Measurements from ENCODE around the gene CEP41.

CEP41 gene

DNA sequence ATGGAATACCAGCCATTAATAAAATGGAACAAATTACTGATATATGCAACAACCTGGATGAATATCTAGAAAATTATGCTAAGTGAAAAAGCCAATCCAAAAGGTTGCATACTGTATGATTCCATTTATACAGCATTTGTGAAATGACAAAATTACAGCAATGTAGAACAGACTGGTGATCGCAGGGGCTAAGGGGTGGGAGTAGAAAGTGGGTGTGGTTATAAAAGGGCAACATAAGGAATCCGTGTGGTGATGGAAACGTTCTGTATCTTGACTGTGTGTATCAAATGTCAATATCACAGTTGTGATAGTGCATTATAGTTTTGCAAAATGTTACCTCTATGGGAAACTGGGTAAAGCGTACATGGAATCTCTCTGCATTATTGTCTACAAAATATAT lies 15.0 kb downstream of the CEP41 start:
- in situ Hi-C loops (cut with MboI; ENCODE audit: low pct_unique_long_range_greater_than_20kb, low sequenced_read_pairs): no loop called here
- DNase-seq: no peak

DNA sequence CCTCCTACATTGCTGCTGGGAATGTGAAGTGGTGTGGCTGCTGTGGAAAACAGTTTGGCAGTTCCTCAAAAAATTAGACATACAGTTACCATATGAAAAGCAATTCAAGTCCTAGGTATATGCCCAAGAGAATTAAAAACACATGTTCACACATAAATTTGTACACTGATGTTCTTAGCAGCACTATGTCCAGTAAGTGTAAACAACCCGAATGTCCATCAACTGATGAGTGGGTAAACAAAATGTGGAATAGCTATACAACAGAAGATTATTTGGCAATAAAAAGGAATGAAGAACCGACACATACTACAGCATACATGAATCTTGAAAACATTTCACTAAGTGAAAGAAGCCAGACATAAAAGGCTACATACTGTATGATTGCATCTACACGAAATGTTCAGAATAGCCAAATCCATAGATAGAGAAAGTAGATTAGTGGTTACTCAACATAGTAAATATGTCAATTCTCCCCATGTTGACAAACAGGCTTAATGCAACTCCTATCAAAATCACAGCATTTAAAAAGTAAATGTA lies 17.2 kb downstream of the CEP41 start:
- no peak for DNase-seq

DNA sequence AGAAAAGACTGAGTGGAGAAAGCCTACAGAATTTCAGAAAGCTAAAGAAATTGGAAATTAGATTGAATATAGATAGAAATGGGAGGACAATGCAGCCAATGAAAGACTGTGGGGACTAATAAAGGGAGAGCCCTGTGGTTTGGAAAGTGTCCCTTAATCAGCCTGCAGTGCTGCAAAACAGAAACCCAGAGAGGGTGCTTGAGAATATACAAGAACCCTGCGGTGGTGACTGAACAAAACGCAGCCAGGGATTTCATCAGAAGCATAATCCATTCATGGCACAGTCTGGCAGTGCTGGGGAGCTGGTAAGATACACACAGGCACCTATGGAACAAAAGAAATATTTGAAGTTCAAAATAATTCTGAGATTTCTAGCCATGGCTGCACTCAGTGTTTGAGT lies 19.1 kb downstream of the CEP41 start:
- in situ Hi-C loops (cut with MboI; ENCODE audit: low pct_unique_long_range_greater_than_20kb, low sequenced_read_pairs): no loop called here
- DNase-seq: no peak

More for the DNA sequence above, 17.2 kb downstream of the CEP41 start:
- in situ Hi-C loops (cut with MboI; ENCODE audit: low pct_unique_long_range_greater_than_20kb, low sequenced_read_pairs): no loop called here

DNA sequence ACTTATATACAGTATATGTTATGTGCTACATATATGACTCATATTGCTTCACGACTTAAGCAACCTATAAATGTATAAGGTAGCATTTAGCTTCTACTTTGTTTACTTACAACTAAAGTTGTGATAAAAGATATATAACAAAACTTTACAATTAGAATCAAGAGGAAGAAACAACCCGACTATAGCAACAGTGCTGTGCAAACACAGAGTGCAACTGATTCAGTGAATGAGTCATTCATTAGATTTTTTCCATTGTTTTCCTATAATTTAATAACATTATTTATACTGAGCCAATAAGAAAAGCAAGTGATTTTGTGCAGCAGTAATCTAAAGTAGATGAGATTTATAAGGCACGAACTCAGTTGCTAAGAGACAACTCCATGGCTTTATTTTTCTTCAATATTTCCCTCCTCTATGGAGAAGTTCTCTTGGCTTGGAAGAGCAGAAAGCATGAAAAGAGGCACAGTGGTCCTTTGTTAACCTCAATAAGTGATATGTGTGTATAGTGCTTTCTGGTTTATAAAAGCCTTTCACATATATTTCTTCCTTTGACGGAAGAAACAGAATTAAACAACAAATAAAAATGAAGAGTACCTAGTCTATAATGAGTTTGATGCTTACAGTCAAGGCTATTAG lies 19.8 kb downstream of the CEP41 start:
- in situ Hi-C loops (cut with MboI; ENCODE audit: low pct_unique_long_range_greater_than_20kb, low sequenced_read_pairs): no loop called here
- no peak for DNase-seq

DNA sequence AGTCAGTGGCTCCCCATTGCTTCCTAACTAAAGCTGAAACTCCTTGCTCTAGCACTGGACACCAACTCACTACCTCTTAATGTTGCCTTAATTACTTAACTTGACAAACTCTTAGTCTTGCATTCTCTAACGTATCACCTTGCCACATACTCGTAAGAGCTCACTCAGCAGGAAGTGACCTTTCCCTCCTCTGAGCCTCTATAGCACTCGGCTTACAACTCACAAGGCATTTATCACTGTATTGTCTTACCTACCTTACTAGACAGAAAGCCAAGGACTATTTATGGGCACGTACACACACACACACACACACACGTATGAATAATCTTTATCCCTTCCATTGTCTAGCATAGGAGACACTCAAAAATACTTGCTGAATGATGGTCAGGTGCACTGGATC lies 21.2 kb downstream of the CEP41 start:
- DNase-seq: no peak
- in situ Hi-C loops (cut with MboI; ENCODE audit: low pct_unique_long_range_greater_than_20kb, low sequenced_read_pairs): no loop called here

DNA sequence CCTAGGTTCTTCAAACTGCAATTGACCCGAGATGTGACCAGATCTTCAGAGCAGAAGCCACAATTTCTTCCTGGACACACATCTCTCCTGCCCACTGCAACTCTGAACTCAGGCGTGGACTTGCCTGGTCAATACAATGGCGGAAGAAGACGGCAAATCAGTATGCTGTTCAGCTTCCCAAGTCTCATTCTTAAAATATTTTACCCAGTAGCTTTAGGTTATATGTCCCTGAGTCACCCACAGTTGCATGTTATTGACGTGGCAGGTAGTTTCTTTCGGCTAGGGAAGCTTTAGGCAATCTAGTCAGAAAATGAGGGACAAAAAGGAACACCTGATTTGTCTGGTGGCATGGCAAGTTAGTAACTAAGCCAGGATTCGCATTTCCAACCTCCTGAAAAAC lies 22.5 kb downstream of the CEP41 start:
- DNase-seq: no peak
- in situ Hi-C loops (cut with MboI; ENCODE audit: low pct_unique_long_range_greater_than_20kb, low sequenced_read_pairs): no loop called here

DNA sequence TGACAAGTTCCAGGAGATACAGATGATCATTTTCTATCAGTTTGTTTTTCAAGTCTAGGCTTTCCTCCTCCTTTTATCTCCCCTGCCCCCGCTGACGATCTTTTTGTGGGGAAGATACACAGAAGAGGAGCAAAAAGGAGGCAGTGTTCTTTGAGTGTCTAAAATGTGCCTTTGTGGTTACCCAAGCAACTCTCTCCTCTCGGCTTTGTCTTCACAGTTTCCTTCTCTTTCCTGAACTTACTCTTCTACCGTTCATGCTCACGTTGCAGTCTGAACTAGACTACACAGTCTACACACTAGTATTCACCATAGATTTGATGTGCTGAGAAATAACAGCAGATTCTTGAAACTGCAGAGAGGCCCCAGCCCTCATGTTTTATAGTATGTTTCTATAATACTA lies 23.6 kb downstream of the CEP41 start:
- peak; percentile 67 for DNase-seq
- in situ Hi-C loops (cut with MboI; ENCODE audit: low pct_unique_long_range_greater_than_20kb, low sequenced_read_pairs): no loop called here

DNA sequence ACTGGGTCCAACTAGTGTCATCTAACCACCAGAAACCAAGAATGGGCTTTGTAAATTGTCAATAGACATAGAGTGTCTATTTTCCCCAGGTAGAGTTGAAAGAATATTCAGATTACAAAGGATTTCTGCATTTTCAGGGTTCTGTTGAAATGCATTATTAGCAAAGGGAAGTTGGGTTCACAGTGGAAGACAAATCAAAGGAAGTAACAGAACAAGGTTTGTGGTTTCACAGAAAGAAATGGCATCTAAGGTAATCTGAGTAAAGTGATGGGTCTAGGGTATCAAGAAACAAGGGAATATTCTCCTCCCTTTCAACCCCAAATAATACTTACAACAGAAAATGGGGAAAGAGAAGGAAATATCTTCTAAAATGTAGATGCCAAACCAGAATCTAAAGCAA lies 25.8 kb downstream of the CEP41 start:
- DNase-seq: peak; percentile 32
- in situ Hi-C loops (cut with MboI; ENCODE audit: low pct_unique_long_range_greater_than_20kb, low sequenced_read_pairs): no loop called here

DNA sequence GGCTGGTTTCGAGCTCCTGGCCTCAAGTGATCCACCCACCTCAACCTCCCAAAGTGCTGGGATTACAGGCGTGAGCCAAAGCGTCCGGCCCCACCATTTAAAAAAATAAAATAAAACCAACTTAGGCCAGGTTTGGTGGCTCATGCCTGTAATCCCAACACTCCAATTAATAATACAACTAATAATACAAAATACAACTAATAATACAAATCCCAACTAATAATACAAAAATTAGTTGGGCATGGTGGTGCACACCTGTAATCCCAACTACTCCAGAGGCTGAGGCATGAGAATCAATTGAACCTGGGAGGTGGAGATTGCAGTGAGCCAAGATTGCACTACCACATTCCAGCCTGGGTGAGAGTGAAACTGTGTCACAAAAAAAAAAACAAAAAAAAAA lies 27.6 kb downstream of the CEP41 start:
- in situ Hi-C loops (cut with MboI; ENCODE audit: low pct_unique_long_range_greater_than_20kb, low sequenced_read_pairs): no loop called here
- DNase-seq: no peak

DNA sequence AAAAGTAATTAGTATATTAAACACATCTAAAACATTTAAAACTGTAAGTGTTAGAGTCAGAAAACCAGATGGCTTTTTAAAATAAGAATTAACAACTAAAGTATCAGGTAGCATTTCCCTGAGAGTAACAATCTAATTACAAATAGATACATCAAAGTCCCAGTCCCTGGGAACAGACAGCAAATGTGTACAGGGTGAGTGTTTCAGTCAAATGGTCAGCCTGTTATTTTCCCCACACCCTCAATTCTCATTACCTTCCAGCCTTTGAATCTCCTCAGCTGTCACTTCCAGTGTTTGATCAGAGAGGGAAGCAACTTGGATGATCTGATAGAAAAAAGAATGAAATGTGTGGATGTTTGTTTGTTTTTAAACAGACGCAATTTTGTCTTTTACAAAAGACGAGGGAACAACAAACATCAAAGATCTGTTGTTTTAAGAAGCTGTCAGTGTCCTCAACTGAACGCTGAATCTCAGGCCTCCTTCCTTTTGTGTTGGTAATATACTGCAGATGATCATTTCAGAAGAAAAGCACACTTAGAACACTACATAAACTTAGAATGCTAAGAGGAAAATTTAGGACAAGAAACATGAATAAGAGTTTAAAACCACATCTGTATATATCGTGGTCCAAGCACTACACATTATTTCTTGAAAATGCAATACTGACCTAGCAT lies 29.8 kb downstream of the CEP41 start:
- DNase-seq: no peak

DNA sequence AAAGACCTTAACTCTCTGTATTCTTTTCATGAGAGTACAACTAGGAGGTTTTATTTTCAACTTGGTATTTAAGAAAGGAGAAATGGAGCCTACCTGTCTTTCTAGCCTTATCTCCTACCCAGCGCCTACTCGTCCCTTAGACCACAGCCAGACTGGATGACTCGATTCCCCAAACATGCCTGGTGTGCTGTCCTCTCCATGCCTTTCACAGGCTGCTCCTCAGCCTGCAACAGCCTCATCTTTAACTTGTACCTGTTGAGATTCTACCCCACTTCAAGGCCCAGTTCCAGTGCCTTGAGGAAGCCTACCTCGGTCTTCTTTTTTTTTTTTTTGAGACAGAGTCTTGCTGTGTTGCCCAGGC lies 31.1 kb downstream of the CEP41 start:
- no peak for DNase-seq
- in situ Hi-C loops (cut with MboI; ENCODE audit: low pct_unique_long_range_greater_than_20kb, low sequenced_read_pairs): no loop called here

More for the DNA sequence above, 29.8 kb downstream of the CEP41 start:
- in situ Hi-C loops (cut with MboI; ENCODE audit: low pct_unique_long_range_greater_than_20kb, low sequenced_read_pairs): no loop called here

DNA sequence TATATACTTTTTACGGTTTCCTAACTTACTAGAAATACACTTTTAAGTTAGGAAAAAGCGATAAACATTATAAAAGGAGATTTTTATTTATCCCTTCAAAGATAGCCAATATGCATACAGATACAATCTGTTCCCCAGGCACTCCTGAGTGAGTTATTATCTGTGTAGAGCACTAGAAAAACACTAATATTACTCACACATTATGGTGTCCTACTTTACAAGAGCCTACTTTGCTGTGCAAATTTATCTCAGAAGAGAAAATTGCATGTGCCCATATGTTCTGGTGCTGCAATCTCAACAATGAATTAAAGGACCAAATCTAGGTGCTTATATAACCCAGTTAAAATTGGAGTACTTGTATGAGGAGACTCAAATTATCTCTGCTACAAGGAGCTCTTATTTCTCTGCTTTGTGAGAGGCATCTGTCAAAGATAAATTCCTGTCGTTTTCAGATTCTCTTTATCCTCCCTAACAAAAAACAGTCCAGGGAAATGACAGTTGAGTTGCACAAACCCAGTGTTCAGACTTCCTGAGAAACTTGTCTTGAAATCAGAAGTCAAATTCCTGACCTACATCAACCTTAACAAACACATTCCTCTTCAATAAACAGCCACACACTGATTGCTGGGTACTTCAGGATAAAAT lies 31.6 kb downstream of the CEP41 start:
- in situ Hi-C loops (cut with MboI; ENCODE audit: low pct_unique_long_range_greater_than_20kb, low sequenced_read_pairs): no loop called here
- DNase-seq: no peak

DNA sequence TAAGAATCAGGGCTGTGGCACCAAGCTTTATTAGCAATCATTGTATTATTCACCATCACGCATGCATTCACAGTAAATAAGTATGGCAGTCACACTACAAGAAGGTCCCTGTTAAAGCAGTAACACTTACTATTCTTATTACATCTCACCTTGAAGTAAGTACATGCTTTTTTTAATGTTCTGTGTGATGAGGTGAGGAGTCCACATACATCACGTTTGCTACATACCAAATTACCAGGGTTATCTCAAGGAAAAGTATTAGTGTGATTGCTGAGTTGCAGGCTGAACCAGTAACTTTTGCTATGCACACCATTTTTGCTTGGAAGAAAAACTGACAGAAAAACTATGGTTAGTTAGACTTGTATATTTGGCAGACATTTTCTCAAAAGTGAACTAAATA lies 35.8 kb downstream of the CEP41 start:
- no peak for DNase-seq
- in situ Hi-C loops (cut with MboI; ENCODE audit: low pct_unique_long_range_greater_than_20kb, low sequenced_read_pairs): no loop called here

DNA sequence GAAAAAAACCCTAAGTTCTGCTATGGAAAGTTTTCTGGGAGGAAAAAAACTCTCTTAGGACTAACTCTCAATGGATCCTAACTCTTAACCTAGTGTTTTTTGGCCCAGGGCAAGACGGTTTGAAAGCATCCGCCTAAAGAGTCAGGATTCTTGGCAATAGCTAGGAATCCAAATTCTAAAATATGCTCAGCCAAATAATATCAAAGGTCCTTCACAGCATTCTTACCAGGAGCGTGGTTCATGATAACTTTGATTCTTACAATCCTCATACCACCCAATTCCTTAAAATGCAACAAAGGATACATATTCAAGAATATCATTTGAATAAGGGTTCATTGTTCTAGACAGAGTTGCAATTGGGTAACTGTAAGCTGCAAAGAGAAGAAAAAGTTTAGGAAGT lies 39.2 kb downstream of the CEP41 start:
- DNase-seq: no peak
- in situ Hi-C loops (cut with MboI; ENCODE audit: low pct_unique_long_range_greater_than_20kb, low sequenced_read_pairs): no loop called here

DNA sequence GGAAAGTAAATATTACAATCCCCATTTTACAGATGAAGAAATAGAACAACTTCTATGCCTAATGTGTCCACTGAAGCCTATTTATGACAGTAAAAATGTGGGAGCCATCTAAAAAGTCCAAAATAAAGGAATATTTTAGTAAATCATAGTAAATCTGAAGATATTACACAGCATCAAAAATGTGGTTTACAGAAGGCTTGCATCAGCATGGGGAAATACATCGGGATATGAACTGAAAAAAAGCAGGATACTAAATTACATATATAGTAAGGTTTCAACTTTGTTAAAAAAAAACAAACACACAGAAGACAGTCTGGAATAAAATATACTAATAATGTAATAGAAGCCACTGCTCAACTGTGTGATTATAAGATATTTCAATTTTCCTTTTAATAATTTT lies 39.7 kb downstream of the CEP41 start:
- in situ Hi-C loops (cut with MboI; ENCODE audit: low pct_unique_long_range_greater_than_20kb, low sequenced_read_pairs): no loop called here
- DNase-seq: no peak

DNA sequence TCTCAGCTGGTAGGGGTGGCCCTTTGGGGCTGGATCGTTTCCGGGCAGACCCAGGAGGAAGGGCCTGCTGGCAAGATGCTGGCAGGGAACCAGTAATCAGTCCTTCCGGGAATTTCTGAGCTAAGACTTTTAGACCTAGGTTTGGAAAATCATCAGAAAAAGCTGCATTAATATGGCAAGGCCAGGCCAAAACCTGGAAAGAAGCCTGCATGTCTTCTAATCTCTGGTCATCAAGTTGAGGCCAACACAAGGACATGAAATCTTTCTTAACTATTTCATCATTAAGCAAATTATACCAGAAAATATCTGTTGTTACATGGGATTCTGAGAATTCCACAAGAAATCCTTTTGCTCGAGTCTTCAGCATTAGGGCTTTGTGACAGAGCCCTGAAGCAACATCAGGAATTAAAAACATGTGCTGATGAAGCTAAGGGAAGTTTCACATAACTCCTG lies 40.7 kb downstream of the CEP41 start:
- DNase-seq: no peak
- in situ Hi-C loops (cut with MboI; ENCODE audit: low pct_unique_long_range_greater_than_20kb, low sequenced_read_pairs): no loop called here

DNA sequence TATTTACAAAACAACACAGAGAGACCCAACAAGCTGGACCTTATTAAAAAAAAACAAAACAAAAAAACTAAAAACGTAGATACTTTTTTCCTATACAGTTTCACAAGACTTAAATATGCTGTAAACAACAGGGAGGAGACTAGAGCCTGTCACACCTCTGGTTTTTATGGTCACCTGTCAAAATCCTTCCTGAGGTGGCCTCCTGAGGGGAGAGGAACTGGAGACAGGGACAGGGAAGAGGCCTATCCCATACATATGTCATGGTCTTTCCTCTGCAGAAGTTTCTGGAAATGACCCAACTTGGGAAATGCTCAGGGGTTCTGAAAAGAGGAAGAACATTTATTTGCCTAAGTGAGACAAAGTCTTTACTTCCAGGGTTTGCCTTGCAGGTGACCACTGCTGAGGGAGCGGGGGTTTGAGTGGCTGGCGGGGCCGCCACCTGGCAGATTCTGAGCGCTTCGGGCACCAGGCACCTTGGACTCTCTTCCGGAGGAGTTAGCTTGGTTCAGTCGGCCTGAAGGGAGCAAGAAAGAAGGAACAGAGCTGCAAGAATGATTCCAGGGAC lies 42.2 kb downstream of the CEP41 start:
- in situ Hi-C loops (cut with MboI; ENCODE audit: low pct_unique_long_range_greater_than_20kb, low sequenced_read_pairs): no loop called here

DNA sequence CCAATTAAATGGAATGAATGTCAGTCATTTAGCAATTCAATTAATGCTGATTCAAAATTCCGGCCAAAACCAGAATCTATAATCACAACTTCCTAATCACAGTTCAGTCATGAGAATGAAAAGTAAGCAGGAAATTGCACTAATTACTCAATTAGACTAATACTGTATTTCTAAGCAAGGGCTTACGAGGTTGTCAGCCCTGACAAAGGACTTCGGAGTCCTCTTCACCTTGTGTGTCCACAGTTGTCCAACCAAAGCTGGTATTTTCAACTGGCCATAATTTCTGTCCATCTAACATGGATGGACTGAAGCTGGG lies 43.1 kb downstream of the CEP41 start:
- in situ Hi-C loops (cut with MboI; ENCODE audit: low pct_unique_long_range_greater_than_20kb, low sequenced_read_pairs): no loop called here
- no peak for DNase-seq

More for the DNA sequence above, 42.2 kb downstream of the CEP41 start:
- peak; percentile 62 for DNase-seq

DNA sequence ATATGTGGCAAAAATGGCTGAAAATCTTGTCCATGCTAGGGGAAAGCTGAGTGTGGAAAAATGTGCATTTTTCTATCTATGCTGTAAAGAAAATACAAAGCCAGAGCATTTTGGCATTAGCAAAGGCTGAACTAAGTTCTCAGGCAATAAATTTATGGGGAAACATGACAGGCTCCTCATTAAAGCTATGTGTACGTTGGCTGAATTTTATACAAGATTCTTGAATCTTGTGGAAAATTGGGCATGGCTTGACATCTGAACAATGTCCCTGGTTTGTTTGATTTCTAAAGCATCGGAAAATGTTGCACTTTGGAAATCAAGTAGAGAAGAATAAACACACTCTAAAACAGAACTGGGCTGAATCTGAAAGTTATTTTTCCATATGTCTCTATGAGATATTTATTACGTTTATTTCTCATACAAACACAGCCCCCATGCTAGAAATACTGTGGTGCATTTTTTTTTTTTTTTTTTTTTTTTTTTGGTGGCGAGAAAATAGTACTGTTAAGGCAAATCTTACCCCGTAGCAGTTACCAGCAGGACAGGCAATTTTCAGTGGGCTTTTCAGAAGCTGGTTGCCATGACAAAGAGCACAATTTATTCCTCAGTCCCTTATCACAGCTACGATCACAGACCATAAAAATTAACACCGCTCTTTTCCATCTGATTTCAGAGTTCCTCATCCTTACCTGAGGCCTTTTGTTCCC lies 43.6 kb downstream of the CEP41 start:
- DNase-seq: no peak
- in situ Hi-C loops (cut with MboI; ENCODE audit: low pct_unique_long_range_greater_than_20kb, low sequenced_read_pairs): no loop called here

DNA sequence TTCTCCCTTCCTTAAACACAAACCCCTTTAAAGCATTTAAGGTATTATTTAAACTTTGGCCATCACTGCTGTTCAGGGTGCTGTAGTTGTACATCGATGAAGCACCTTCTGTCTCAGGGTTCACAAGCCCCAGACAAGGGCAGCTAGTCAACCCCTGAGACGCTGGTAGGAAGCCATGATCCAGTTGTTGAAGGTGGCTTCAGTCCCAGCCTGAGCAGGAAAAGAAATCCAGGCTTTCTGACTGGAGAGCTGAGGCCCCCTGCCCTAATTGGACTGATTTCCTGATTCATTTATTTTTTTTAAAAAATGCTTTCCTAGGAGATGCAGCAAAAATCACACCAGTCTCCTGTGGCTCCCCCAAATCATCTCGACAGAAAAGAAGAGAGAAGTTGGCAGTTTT lies 44.7 kb downstream of the CEP41 start:
- in situ Hi-C loops (cut with MboI; ENCODE audit: low pct_unique_long_range_greater_than_20kb, low sequenced_read_pairs): no loop called here
- no peak for DNase-seq
